K562 (cell line): ENCODE data around the gene SLC43A1. TPM values are rescaled to one million over a fixed set of nuclear protein-coding genes. Genes with fewer than 3 reads are reported as not detected.

Experiments used
- ATAC-seq: fragments of 200-7000 bp; cut with Tn5 transposase; 3 replicates; pipeline ENCODE4 v1.9.1; 2020; ENCODE audit warnings: moderate library complexity
- BruUV-seq: library from RNA; stranded (reverse); fragments of 400-500 nt; replicated peaks from 2 replicates; lab custom pipeline; 2021; lab: Mats Ljungman, UMichigan
- CTCF ChIA-PET: fragments of 300-600 bp; formaldehyde crosslinking; extraction: SDS; loops from one replicate; lab custom pipeline; 2021; ENCODE audit warnings: low intra/inter-chr PET ratio; lab: Yijun Ruan, JAX
- POLR2A ChIA-PET: fragments of 300-600, 350-650 bp; sonication (Branson Sonifier 250); formaldehyde crosslinking; extraction: SDS; loops from one replicate; lab custom pipeline; 2021; ENCODE audit warnings: antibody characterized with exemption, inconsistent platforms; lab: Yijun Ruan, JAX
- DNase-seq, 4 experiments: peaks; one replicate each; pipeline versions ENCODE4 v3.0.0 to v3.0.0-alpha.2; 2011 to 2018; ENCODE audit warnings: low spot score in 3 of 4, mixed read lengths in 3 of 4; ENCODE audit errors: extremely low read depth in 1 of 4
- FAIRE-seq: peaks from 2 replicates; lab custom pipeline; 2011; peaks lifted over from hg19 to GRCh38; lab: Jason Lieb, UNC
- H2AFZ ChIP-seq: 2 replicates; pipeline ENCODE4 v1.6.0; 2011; ENCODE audit warnings: low read depth, low read length, control low read depth, inconsistent platforms
- H3K27ac ChIP-seq: fragments of 200-600 bp; 3 replicates; pipeline ENCODE4 v1.8.0; 2011; ENCODE audit warnings: low read depth, mild to moderate bottlenecking, control low read depth, inconsistent platforms, low read length, moderate library complexity, mixed read lengths; ENCODE audit errors: extremely low read depth
- H3K27me3 ChIP-seq, 2 experiments: fragments of 300-600 bp in 1 of 2; 2 replicates in 1 of 2; 3 replicates in 1 of 2; pipeline versions ENCODE4 v1.6.0 to v1.8.0; 2011; ENCODE audit warnings: inconsistent platforms in 2 of 2, low read length in 2 of 2, mild to moderate bottlenecking in 1 of 2, mixed read lengths in 1 of 2, moderate library complexity in 1 of 2; ENCODE audit not compliant: control insufficient read depth in 2 of 2, insufficient read depth in 2 of 2
- H3K36me3 ChIP-seq: fragments of 300-600 bp; 3 replicates; pipeline ENCODE4 v1.8.0; 2011; ENCODE audit warnings: mild to moderate bottlenecking, low read length, inconsistent platforms; ENCODE audit not compliant: control insufficient read depth, insufficient read depth
- H3K4me1 ChIP-seq, 2 experiments: fragments of 200-600 bp in 1 of 2; replicated peaks in 1 of 2; 2 replicates in 1 of 2; 3 replicates in 1 of 2; pipeline versions ENCODE4 v1.5.1 to v1.8.0; 2011; ENCODE audit warnings: inconsistent platforms in 2 of 2, low read length in 2 of 2, mild to moderate bottlenecking in 1 of 2, mixed read lengths in 1 of 2, moderate library complexity in 1 of 2; ENCODE audit not compliant: control insufficient read depth in 2 of 2, insufficient read depth in 2 of 2
- H3K4me2 ChIP-seq: 2 replicates; pipeline ENCODE4 v1.6.1; 2011; ENCODE audit warnings: low read length, control low read depth, inconsistent platforms, mixed read lengths; ENCODE audit not compliant: insufficient read depth
- H3K4me3 ChIP-seq: fragments of 200-600 bp; sonication (generic), shearing (Covaris generic); 2 replicates; pipeline ENCODE4 v1.5.1; 2016; ENCODE audit warnings: control low read depth, inconsistent platforms
- H3K79me2 ChIP-seq: fragments of 200-600 bp; 3 replicates; pipeline ENCODE4 v1.8.0; 2011; ENCODE audit warnings: low read length, inconsistent platforms; ENCODE audit not compliant: control insufficient read depth, insufficient read depth
- H3K9ac ChIP-seq, 2 experiments: 2 replicates each; pipeline versions ENCODE4 v1.6.0 to v1.6.1; 2011; ENCODE audit warnings: low read depth in 2 of 2, low read length in 2 of 2, control low read depth in 1 of 2, inconsistent platforms in 1 of 2, mild to moderate bottlenecking in 1 of 2, mixed read lengths in 1 of 2; ENCODE audit not compliant: insufficient read depth in 1 of 2
- H3K9me1 ChIP-seq: one replicate; pipeline ENCODE4 v1.6.0; 2011; ENCODE audit warnings: inconsistent platforms, mild to moderate bottlenecking, low read length, moderate library complexity; ENCODE audit not compliant: control insufficient read depth, insufficient read depth
- H3K9me3 ChIP-seq: replicated peaks from 2 replicates; pipeline ENCODE4 v1.5.1; 2011; ENCODE audit warnings: low read depth, low read length, inconsistent platforms; ENCODE audit not compliant: control insufficient read depth, insufficient read depth
- H4K20me1 ChIP-seq: replicated peaks from 2 replicates; pipeline ENCODE4 v1.6.1; 2011; ENCODE audit warnings: low read length, inconsistent platforms, mixed read lengths; ENCODE audit not compliant: control insufficient read depth, insufficient read depth
- BRCA1 ChIP-seq, 2 experiments: fragments of 450-650 bp in 1 of 2; sonication (generic) in 1 of 2; formaldehyde crosslinking in 1 of 2; IDR thresholded peaks; 2 replicates each; pipeline versions ENCODE4 v1.5.0 to v1.6.1; 2017 to 2020; ENCODE audit warnings: mild to moderate bottlenecking in 1 of 2, missing genetic modification reagents in 1 of 2
- CREB1 ChIP-seq, 2 experiments: sonication (generic) in 1 of 2; formaldehyde crosslinking in 1 of 2; IDR thresholded peaks; 2 replicates each; pipeline versions ENCODE4 v1.6.1 to v1.8.0; 2012 to 2022; ENCODE audit warnings: inconsistent platforms in 1 of 2, mild to moderate bottlenecking in 1 of 2, missing genetic modification reagents in 1 of 2, moderate library complexity in 1 of 2
- GATA2 ChIP-seq: sonication (generic); formaldehyde crosslinking; IDR thresholded peaks from 2 replicates; pipeline ENCODE4 v1.4.0; 2020; ENCODE audit warnings: mild to moderate bottlenecking, missing genetic modification reagents
- L3MBTL2 ChIP-seq: fragments of 450-650 bp; IDR thresholded peaks from 2 replicates; pipeline ENCODE4 v1.6.1; 2016; ENCODE audit warnings: mild to moderate bottlenecking, moderate library complexity
- PHB ChIP-seq: fragments of 250-450 bp; sonication (Bioruptor Pico); IDR thresholded peaks from 2 replicates; pipeline ENCODE4 v1.5.0; 2021
- TCFL5 ChIP-seq: fragments of 250-450 bp; sonication (Bioruptor Pico); conservative IDR thresholded peaks from 2 replicates; pipeline ENCODE4 v1.6.1; 2021; ENCODE audit warnings: mild to moderate bottlenecking, moderate library complexity, matching md5 sums
- U2AF2 ChIP-seq: fragments of 200-400 bp; formaldehyde crosslinking; optimal IDR thresholded peaks from 2 replicates; pipeline ENCODE3; 2017; ENCODE audit warnings: low read depth, mild to moderate bottlenecking, low read length
- ZBTB8A ChIP-seq: fragments of 450-650 bp; IDR thresholded peaks from 2 replicates; pipeline ENCODE4 v1.6.1; 2018; ENCODE audit warnings: mild to moderate bottlenecking, moderate library complexity; ENCODE audit not compliant: partially characterized antibody
- ZNF134 ChIP-seq: fragments of 250-450 bp; sonication (Bioruptor Pico); conservative IDR thresholded peaks from 2 replicates; pipeline ENCODE4 v1.4.0; 2020
- ZNF24 ChIP-seq: fragments of 450-650 bp; IDR thresholded peaks from 2 replicates; pipeline ENCODE4 v1.6.1; 2016
- ZNF263 ChIP-seq: sonication (generic); formaldehyde crosslinking; IDR thresholded peaks from 2 replicates; pipeline ENCODE4 v1.8.0; 2022; ENCODE audit warnings: mild to moderate bottlenecking, missing genetic modification reagents, borderline replicate concordance
- ZNF282 ChIP-seq: sonication (generic); formaldehyde crosslinking; IDR thresholded peaks from 2 replicates; pipeline ENCODE4 v1.8.1; 2023; ENCODE audit warnings: missing genetic modification reagents
- ZNF445 ChIP-seq: fragments of 250-450 bp; sonication (Bioruptor Pico); IDR thresholded peaks from 2 replicates; pipeline ENCODE4 v1.4.0; 2020; ENCODE audit warnings: low read depth, mild to moderate bottlenecking, moderate library complexity
- ZNF551 ChIP-seq: fragments of 250-450 bp; sonication (Bioruptor Pico); IDR thresholded peaks from 2 replicates; pipeline ENCODE4 v1.5.0; 2021; ENCODE audit warnings: mild to moderate bottlenecking, moderate library complexity
- WGBS: fragments of 100-300 bp; shearing (Covaris generic); methylation state at CpG from one replicate; pipeline ENCODE4 v1.1.6; 2016; ENCODE audit warnings: low coverage, mixed read lengths; ENCODE audit not compliant: insufficient coverage; ENCODE audit errors: missing lambda C conversion rate; 5-methylcytosine and 5-hydroxymethylcytosine counted together
- in situ Hi-C: fragments of 300-500 bp; cut with MboI; formaldehyde crosslinking; loops from 4 replicates; pipeline ENCODE4 v1.15.0; 2018; ENCODE audit warnings: inconsistent platforms, mixed read lengths
- intact Hi-C: fragments of 100-400 bp; cut with micrococcal nuclease; formaldehyde crosslinking; loops from 2 replicates; pipeline ENCODE4 v1.14.2; 2022
- polyA plus RNA-seq, 8 experiments: library from polyadenylated mRNA; depleted of rRNA in 4 of 8; stranded (reverse) in 5 of 8; unstranded in 3 of 8; fragments of >200 nt; fragmentation: Nextera tagmentation in 2 of 8; fragmentation: Illumina TruSeq in 1 of 8; extraction: Ambion mirVana in 2 of 8; extraction: Trizol in 1 of 8; gene quantifications; 2 replicates each; pipeline versions ENCODE4 v1.2.1 to v1.2.3, GENCODE V29; 2011 to 2014; ENCODE audit warnings: inconsistent platforms in 1 of 8, missing spikeins in 1 of 8
- total RNA-seq, 7 experiments: library from RNA; depleted of rRNA in 6 of 7; stranded (reverse); fragments of >200 nt in 6 of 7; fragmentation: Illumina TruSeq in 2 of 7; extraction: Trizol in 2 of 7; gene quantifications; 2 replicates each; pipeline versions ENCODE4 v1.2.1 to v1.2.3, GENCODE V29; 2011 to 2021; ENCODE audit warnings: low replicate concordance in 1 of 7
- TF ChIP-seq, protein P1 (sequence below): fragments of 450-650 bp; IDR thresholded peaks from 2 replicates; pipeline ENCODE4 v1.6.1; 2016; ENCODE audit warnings: borderline replicate concordance
- TF ChIP-seq, protein P2 (sequence below), 2 experiments: fragments of 200-800 bp in 1 of 2; sonication (Bioruptor generic) in 1 of 2; sonication (generic) in 1 of 2; formaldehyde crosslinking in 1 of 2; IDR thresholded peaks in 1 of 2; conservative IDR thresholded peaks in 1 of 2; 2 replicates each; pipeline versions ENCODE4 v1.5.0 to v1.6.1; 2016 to 2020; ENCODE audit warnings: missing compliant biosample characterization in 1 of 2, missing genetic modification characterization in 1 of 2, missing genetic modification reagents in 1 of 2
- TF ChIP-seq, protein P3 (sequence below), 2 experiments: fragments of 450-650 bp; IDR thresholded peaks; 2 replicates each; pipeline ENCODE4 v1.6.1; 2016

Gene SLC43A1
- total and polyA plus RNA-seq, 9 of the 15 experiments (the other 6 are each of a cell fraction or from before 2014, with no cell fraction given) = 2.6 to 41.8 (median 24.6) TPM

DNA sequence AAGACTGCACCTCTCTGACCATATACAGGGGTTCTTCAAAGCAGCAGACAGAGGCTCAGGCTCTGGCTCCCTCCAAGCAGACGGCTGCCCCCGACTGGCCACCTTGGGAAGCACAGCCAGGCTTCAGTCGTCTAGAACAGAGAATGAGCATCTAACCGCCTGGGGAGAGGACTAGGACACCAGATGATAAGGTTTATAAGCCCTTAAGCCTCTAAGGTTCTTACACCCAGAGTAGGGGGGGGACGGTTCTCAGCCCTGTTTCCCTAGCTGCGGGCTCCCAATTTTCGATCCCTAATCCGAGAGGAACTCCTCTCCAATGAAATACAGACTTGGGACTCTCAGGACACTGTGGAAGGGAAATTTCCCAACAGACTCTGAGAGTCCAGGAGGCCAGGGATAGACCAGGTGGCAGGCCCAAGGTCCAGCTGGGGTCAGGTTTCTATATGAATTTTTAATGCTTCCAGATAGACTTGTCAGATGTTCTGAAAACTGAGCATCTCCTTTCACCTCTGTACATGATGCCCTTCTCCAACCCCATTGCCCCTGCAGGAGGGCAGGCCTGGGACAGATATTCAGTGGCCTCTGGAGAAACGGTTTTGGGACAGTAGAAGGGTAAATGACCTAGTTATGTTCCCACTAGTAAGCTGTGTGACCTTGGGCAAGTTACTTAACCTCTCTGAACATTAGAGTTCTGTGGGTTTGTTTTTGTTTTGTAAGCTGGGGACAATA, 34.9 kb downstream of the SLC43A1 start:
- Histone ChIP-seq H3K9me3 (no peaks in the 10 kb centered on the region), H3K4me3 (no peak overlapping the region), H3K36me3 (peaks cover 22% of the 10 kb centered on the region), H3K27ac (no peak overlapping the region), H3K4me1 (peaks cover 6 to 27% of the 10 kb centered on the region in 2 experiments; a peak in 4 of 5 replicates), H2AFZ (no peak overlapping the region), H3K9me1 (no peaks in the 10 kb centered on the region), H3K4me2 (no peak overlapping the region), H3K9ac (no peak overlapping the region), H4K20me1 (peaks cover 8% of the 10 kb centered on the region; the same call in 1 of the 2 replicates), H3K27me3 (no peaks in the 10 kb centered on the region), H3K79me2 (no peaks in the 10 kb centered on the region)
- ChIA-PET CTCF (interaction anchor here (0.9 to 1.2 kb wide), 3 partner anchors 23 to 135 kb away, joined by 3 to 5 read pairs (median 3); no protein-coding TSS in a partner anchor), POLR2A (interaction anchor here (0.7 to 1.1 kb wide), 2 partner anchors 8 to 35 kb away, joined by 3 read pairs; partner anchors contain the start of gene SLC43A1)
- FAIRE-seq (peak; percentile 92), DNase-seq (peak; percentile 77 to 86 (median 81)), ATAC-seq (peak; percentile 93)
- BruUV-seq = no TSS peak
- in situ Hi-C loops (no loop called here), intact Hi-C loops (loop anchor here (1.0 kb wide), 1 partner anchor 23 kb away; no protein-coding TSS in a partner anchor)
- 28% methylated on average over 9 of the region's 9 CpGs for WGBS
- no peak for TF ChIP-seq ZBTB8A
- TF ChIP-seq L3MBTL2 = no peak
- TF ChIP-seq ZNF282 (CRISPR knock-in tag) = no peak
- TF ChIP-seq ZNF445 (CRISPR knock-in tag) = no peak
- TF ChIP-seq ZNF263 = no peak
- TF ChIP-seq TCFL5 (CRISPR knock-in tag) = no peak
- TF ChIP-seq, protein P1, sequence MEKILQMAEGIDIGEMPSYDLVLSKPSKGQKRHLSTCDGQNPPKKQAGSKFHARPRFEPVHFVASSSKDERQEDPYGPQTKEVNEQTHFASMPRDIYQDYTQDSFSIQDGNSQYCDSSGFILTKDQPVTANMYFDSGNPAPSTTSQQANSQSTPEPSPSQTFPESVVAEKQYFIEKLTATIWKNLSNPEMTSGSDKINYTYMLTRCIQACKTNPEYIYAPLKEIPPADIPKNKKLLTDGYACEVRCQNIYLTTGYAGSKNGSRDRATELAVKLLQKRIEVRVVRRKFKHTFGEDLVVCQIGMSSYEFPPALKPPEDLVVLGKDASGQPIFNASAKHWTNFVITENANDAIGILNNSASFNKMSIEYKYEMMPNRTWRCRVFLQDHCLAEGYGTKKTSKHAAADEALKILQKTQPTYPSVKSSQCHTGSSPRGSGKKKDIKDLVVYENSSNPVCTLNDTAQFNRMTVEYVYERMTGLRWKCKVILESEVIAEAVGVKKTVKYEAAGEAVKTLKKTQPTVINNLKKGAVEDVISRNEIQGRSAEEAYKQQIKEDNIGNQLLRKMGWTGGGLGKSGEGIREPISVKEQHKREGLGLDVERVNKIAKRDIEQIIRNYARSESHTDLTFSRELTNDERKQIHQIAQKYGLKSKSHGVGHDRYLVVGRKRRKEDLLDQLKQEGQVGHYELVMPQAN = no peak
- no peak for TF ChIP-seq PHB
- TF ChIP-seq BRCA1 (IDR thresholded peaks at IDR 0.05) = no peak
- no peak for TF ChIP-seq BRCA1 (CRISPR knock-in tag; IDR thresholded peaks at IDR 0.05)
- no peak for TF ChIP-seq U2AF2
- no peak for TF ChIP-seq ZNF24
- TF ChIP-seq, protein P2, sequence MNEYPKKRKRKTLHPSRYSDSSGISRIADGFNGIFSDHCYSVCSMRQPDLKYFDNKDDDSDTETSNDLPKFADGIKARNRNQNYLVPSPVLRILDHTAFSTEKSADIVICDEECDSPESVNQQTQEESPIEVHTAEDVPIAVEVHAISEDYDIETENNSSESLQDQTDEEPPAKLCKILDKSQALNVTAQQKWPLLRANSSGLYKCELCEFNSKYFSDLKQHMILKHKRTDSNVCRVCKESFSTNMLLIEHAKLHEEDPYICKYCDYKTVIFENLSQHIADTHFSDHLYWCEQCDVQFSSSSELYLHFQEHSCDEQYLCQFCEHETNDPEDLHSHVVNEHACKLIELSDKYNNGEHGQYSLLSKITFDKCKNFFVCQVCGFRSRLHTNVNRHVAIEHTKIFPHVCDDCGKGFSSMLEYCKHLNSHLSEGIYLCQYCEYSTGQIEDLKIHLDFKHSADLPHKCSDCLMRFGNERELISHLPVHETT (CRISPR knock-in tag; conservative IDR thresholded peaks at IDR 0.05 in 1 of 2, IDR thresholded peaks at IDR 0.05 in 1 of 2) = no peak
- no peak for TF ChIP-seq CREB1 (IDR thresholded peaks at IDR 0.05)
- TF ChIP-seq CREB1 (CRISPR knock-in tag; IDR thresholded peaks at IDR 0.05) = no peak
- TF ChIP-seq, protein P3, sequence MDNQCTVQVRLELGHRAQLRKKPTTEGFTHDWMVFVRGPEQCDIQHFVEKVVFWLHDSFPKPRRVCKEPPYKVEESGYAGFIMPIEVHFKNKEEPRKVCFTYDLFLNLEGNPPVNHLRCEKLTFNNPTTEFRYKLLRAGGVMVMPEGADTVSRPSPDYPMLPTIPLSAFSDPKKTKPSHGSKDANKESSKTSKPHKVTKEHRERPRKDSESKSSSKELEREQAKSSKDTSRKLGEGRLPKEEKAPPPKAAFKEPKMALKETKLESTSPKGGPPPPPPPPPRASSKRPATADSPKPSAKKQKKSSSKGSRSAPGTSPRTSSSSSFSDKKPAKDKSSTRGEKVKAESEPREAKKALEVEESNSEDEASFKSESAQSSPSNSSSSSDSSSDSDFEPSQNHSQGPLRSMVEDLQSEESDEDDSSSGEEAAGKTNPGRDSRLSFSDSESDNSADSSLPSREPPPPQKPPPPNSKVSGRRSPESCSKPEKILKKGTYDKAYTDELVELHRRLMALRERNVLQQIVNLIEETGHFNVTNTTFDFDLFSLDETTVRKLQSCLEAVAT (IDR thresholded peaks at IDR 0.05) = no peak
- TF ChIP-seq GATA2 = no peak
- no peak for TF ChIP-seq ZNF551 (CRISPR knock-in tag)
- TF ChIP-seq ZNF134 (CRISPR knock-in tag) = no peak
